GM18499 (cell line): ENCODE data around the gene CACNA1A.
"Not testable (repeated sequence)": the region's sequence is repeated elsewhere in the genome, so short reads cannot be mapped to it uniquely, and the experiment has no call there.

ENCODE experiments used
- ATAC-seq: cut with Tn5 transposase; IDR thresholded peaks from one replicate; pipeline ENCODE4 v1.9.1; 2021; ENCODE audit warnings: moderate number of reproducible peaks; ENCODE audit not compliant: insufficient read depth, unreplicated experiment

The CACNA1A gene

GRCh38 chr19:13373599-13373998, 132.7 kb downstream of the CACNA1A start:
- ATAC-seq, result no peak

GRCh38 chr19:13370948-13371347, 135.3 kb downstream of the CACNA1A start:
- ATAC-seq, result no peak

GRCh38 chr19:13366529-13367143, 139.6 kb downstream of the CACNA1A start:
- ATAC-seq, result no peak

GRCh38 chr19:13363954-13364353, 142.3 kb downstream of the CACNA1A start:
- ATAC-seq, result no peak

- no peak for ATAC-seq
Measured at GRCh38 chr19:13363245-13363644, 143.0 kb downstream of the CACNA1A start.

- ATAC-seq, result no peak
Measured at GRCh38 chr19:13362668-13363067, 143.6 kb downstream of the CACNA1A start.

GRCh38 chr19:13361726-13362125, 144.6 kb downstream of the CACNA1A start:
- ATAC-seq, result not testable (repeated sequence)

GRCh38 chr19:13356686-13357280, 149.5 kb downstream of the CACNA1A start:
- no peak for ATAC-seq

GRCh38 chr19:13356185-13356584, 150.1 kb downstream of the CACNA1A start:
- no peak for ATAC-seq

GRCh38 chr19:13355356-13355755, 150.9 kb downstream of the CACNA1A start:
- ATAC-seq, result no peak

GRCh38 chr19:13353625-13354024, 152.7 kb downstream of the CACNA1A start:
- ATAC-seq, result no peak

GRCh38 chr19:13350759-13351158, 155.5 kb downstream of the CACNA1A start:
- no peak for ATAC-seq

GRCh38 chr19:13350072-13350471, 156.2 kb downstream of the CACNA1A start:
- no peak for ATAC-seq

- no peak for ATAC-seq
Measured at GRCh38 chr19:13347367-13347766, 158.9 kb downstream of the CACNA1A start.

GRCh38 chr19:13343514-13343913, 162.8 kb downstream of the CACNA1A start:
- no peak for ATAC-seq

GRCh38 chr19:13342672-13343071, 163.6 kb downstream of the CACNA1A start:
- ATAC-seq, result no peak

GRCh38 chr19:13339869-13340268, 166.4 kb downstream of the CACNA1A start:
- ATAC-seq, result no peak

GRCh38 chr19:13337181-13337580, 169.1 kb downstream of the CACNA1A start:
- no peak for ATAC-seq

- ATAC-seq, result no peak
Measured at GRCh38 chr19:13334801-13335481, 171.3 kb downstream of the CACNA1A start.

GRCh38 chr19:13330285-13330684, 176.0 kb downstream of the CACNA1A start:
- ATAC-seq, result no peak

GRCh38 chr19:13329766-13330165, 176.5 kb downstream of the CACNA1A start:
- ATAC-seq, result no peak

- ATAC-seq, result no peak
Measured at GRCh38 chr19:13328241-13328640, 178.0 kb downstream of the CACNA1A start.
